Activated T-cell treated with anti-CD3 and anti-CD28 coated beads, Interleukin-2, amount 50 U/mL, for 48 hours (primary cell): ENCODE data around the gene NEXMIF.
"Not testable (repeated sequence)": the region's sequence is repeated elsewhere in the genome, so short reads cannot be mapped to it uniquely, and the experiment has no call there.

Experiments
- DNase-seq, 2 experiments: peaks; one replicate each; pipeline ENCODE4 v3.0.0-alpha.2; 2020

NEXMIF gene

GRCh38 chrX:74788545-74789086 is 136.6 kb downstream of the NEXMIF start:
- DNase-seq = no peak

DNA sequence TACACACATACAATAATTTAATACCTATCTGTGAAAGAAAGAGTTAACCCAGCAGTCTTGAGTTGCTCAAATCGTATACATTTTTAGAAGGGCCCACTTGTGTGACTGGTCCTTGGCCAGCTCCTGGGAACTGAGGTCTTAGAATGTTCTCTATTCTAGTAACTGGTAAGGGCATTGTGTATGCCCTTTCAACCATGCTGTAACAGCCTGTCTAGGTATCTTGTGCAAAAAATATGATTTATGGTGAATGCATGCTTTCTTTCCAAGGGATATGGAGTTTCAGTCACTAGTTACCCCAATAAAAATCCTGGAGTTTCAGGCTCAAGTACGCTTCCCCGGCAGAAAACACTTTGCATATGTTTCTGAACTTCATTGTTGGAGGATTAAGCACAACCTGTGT is 140.6 kb downstream of the NEXMIF start:
- no peak for DNase-seq

GRCh38 chrX:74781507-74782034 is 143.7 kb downstream of the NEXMIF start:
- no peak for DNase-seq

GRCh38 chrX:74779175-74779574 is 146.1 kb downstream of the NEXMIF start:
- DNase-seq = no peak

DNA sequence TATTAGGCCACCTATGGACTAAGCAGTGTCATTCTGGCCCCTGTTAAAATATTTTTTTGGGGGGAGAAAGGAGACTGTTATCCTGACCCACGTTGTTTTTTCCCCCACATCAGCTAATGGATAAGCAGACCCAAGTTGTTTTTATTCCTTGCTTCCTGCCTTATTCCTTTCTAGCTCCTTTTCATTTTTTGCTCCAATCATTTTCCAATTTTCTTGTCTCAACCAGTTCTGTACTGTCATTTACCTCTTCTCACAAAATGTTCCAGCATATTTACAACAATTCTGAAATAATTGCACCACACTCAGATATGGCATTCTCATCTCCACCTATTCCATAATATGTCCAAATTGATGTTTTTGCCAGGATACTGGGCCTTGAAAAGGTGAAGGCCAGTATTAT is 150.3 kb downstream of the NEXMIF start:
- DNase-seq = no peak

- DNase-seq = no peak
Measured at GRCh38 chrX:74736450-74736849, 188.8 kb downstream of the NEXMIF start.

DNA sequence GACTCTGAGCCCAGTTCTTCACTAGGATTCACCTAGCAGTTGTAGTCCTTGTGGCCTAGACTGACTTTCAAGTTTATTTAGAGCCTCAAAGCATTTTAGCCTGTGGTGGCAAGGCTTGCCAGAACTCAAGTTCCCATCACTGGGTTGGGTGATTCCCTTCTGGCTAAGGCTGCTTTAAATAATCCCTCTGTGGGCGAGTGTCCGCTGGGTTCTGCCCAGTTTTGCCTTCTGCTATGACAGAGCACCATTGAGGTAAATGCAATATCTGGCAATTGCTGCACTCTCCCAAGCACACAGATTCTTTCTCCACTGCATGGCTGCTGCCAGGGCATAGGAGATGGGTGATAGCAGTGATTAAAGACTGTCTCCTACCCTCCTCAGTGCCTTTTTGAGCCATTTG is 220.0 kb downstream of the NEXMIF start:
- DNase-seq = no peak

GRCh38 chrX:74701343-74701742 is 223.9 kb downstream of the NEXMIF start:
- not testable (repeated sequence) for DNase-seq

DNA sequence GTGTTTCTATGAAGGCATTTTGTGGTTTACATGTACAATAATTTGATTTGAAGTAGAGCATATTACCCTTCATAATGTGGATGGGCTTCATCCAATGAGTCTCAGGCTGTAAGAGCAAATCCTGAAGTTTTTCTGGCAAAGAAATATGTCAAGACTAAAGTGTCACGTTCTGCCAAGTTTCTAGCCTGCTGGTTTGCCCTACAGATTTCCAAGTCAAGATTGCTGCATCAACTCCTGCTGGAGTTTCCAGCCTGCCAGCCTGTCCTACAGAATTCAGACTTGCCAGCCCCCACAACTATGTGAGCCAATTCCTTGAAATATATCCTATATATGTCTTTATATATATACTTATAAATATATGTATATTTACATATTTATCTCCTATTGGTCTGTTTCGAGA is 240.8 kb downstream of the NEXMIF start:
- no peak for DNase-seq
